ENCODE measurements around the gene LCN15. TPM values are rescaled to one million over a fixed set of nuclear protein-coding genes. Genes with fewer than 3 reads are reported as not detected.
A peak's percentile ranks its signal among the peaks of the same experiment; 100 is the strongest.

LCN15 gene
- total and polyA plus RNA-seq, 2 of the 13 experiments (the other 11 are each of a cell fraction or from before 2014, with no cell fraction given): 1.3 to 53.7 TPM

DNA sequence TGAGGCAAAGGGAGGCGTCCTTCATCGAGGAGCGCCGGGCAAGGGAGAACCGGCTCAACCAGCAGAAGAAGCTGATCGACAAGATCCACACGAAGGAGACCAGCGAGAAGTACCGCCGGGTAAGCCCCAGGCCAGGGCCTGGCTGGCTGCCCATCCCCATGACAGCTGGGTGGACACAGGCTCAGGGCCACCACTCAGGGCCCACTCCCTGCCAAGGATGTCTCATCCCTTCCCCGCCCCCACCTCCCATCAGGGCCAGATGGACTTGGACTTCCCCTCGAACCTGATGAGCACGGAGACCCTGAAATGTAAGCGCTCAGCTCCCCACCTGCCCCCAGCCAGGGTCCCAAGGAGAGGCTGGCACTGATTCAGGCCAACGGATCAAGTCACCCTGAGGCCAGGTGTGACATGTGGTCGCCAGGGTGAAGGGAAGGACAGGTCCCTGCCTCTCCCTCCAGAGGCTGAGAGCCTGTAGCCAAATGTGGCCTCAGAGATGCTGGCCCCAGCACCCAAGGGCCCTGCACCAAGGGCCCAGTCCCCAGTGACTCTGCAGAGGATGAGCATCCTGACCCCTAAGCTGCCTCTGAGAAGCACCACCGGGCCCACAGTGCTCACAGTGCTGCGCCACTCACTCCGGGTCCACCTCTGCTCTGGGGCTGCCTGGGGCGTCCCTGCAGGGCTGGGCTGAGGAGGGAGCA, 40.3 kb upstream of the LCN15 start (continued):
- TF ChIP-seq POLR2AphosphoS5 (IDR thresholded peaks at IDR 0.05; ENCODE audit: low read depth, low read length) (peak; percentile 21; the same call in 1 of the 2 replicates), GZF1 (CRISPR knock-in tag; IDR thresholded peaks at IDR 0.05) (no peak), ZNF543 (CRISPR knock-in tag; IDR thresholded peaks at IDR 0.05) (no peak), POLR2A (IDR thresholded peaks at IDR 0.05; ENCODE audit: insufficient read depth in 1 of 2, low read depth in 2 of 2, low read length in 2 of 2) (0 out of 4 replicates have a peak, but pooled peaks of 1 of the 2 experiments have one; percentile 6), SKI (IDR thresholded peaks at IDR 0.05; ENCODE audit: partially characterized antibody) (no peak), SSRP1 (CRISPR knock-in tag; IDR thresholded peaks at IDR 0.05) (0 out of 2 replicates have a peak, but pooled peaks have one; percentile 7), JDP2 (CRISPR knock-in tag; IDR thresholded peaks at IDR 0.05; ENCODE audit: borderline replicate concordance) (no peak), POLR2G (IDR thresholded peaks at IDR 0.05; ENCODE audit: low read depth, low read length) (peak; percentile 39), ZNF296 (CRISPR knock-in tag; conservative IDR thresholded peaks at IDR 0.05) (0 out of 2 replicates have a peak, but pooled peaks have one; percentile 51), ETV5 (CRISPR knock-in tag; IDR thresholded peaks at IDR 0.05; ENCODE audit: borderline replicate concordance) (no peak), TSC22D2 (CRISPR knock-in tag; IDR thresholded peaks at IDR 0.05; ENCODE audit: borderline replicate concordance) (no peak), RBFOX2 (IDR thresholded peaks at IDR 0.05; ENCODE audit: low read depth, low read length) (peak; percentile 71)
- TF ChIP-seq, protein P1, sequence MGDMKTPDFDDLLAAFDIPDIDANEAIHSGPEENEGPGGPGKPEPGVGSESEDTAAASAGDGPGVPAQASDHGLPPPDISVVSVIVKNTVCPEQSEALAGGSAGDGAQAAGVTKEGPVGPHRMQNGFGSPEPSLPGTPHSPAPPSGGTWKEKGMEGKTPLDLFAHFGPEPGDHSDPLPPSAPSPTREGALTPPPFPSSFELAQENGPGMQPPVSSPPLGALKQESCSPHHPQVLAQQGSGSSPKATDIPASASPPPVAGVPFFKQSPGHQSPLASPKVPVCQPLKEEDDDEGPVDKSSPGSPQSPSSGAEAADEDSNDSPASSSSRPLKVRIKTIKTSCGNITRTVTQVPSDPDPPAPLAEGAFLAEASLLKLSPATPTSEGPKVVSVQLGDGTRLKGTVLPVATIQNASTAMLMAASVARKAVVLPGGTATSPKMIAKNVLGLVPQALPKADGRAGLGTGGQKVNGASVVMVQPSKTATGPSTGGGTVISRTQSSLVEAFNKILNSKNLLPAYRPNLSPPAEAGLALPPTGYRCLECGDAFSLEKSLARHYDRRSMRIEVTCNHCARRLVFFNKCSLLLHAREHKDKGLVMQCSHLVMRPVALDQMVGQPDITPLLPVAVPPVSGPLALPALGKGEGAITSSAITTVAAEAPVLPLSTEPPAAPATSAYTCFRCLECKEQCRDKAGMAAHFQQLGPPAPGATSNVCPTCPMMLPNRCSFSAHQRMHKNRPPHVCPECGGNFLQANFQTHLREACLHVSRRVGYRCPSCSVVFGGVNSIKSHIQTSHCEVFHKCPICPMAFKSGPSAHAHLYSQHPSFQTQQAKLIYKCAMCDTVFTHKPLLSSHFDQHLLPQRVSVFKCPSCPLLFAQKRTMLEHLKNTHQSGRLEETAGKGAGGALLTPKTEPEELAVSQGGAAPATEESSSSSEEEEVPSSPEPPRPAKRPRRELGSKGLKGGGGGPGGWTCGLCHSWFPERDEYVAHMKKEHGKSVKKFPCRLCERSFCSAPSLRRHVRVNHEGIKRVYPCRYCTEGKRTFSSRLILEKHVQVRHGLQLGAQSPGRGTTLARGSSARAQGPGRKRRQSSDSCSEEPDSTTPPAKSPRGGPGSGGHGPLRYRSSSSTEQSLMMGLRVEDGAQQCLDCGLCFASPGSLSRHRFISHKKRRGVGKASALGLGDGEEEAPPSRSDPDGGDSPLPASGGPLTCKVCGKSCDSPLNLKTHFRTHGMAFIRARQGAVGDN (CRISPR knock-in tag; IDR thresholded peaks at IDR 0.05): peak; percentile 30
- TF ChIP-seq, protein P2, sequence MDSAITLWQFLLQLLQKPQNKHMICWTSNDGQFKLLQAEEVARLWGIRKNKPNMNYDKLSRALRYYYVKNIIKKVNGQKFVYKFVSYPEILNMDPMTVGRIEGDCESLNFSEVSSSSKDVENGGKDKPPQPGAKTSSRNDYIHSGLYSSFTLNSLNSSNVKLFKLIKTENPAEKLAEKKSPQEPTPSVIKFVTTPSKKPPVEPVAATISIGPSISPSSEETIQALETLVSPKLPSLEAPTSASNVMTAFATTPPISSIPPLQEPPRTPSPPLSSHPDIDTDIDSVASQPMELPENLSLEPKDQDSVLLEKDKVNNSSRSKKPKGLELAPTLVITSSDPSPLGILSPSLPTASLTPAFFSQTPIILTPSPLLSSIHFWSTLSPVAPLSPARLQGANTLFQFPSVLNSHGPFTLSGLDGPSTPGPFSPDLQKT (CRISPR knock-in tag; IDR thresholded peaks at IDR 0.05; ENCODE audit: borderline replicate concordance): no peak
- TF ChIP-seq, protein P3, sequence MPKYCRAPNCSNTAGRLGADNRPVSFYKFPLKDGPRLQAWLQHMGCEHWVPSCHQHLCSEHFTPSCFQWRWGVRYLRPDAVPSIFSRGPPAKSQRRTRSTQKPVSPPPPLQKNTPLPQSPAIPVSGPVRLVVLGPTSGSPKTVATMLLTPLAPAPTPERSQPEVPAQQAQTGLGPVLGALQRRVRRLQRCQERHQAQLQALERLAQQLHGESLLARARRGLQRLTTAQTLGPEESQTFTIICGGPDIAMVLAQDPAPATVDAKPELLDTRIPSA (CRISPR knock-in tag; IDR thresholded peaks at IDR 0.05; ENCODE audit: borderline replicate concordance): no peak
- TF ChIP-seq, protein P4, sequence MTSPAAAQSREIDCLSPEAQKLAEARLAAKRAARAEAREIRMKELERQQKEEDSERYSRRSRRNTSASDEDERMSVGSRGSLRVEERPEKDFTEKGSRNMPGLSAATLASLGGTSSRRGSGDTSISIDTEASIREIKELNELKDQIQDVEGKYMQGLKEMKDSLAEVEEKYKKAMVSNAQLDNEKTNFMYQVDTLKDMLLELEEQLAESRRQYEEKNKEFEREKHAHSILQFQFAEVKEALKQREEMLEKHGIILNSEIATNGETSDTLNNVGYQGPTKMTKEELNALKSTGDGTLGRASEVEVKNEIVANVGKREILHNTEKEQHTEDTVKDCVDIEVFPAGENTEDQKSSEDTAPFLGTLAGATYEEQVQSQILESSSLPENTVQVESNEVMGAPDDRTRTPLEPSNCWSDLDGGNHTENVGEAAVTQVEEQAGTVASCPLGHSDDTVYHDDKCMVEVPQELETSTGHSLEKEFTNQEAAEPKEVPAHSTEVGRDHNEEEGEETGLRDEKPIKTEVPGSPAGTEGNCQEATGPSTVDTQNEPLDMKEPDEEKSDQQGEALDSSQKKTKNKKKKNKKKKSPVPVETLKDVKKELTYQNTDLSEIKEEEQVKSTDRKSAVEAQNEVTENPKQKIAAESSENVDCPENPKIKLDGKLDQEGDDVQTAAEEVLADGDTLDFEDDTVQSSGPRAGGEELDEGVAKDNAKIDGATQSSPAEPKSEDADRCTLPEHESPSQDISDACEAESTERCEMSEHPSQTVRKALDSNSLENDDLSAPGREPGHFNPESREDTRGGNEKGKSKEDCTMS (CRISPR knock-in tag; conservative IDR thresholded peaks at IDR 0.05): no peak
- TF ChIP-seq, protein P5, sequence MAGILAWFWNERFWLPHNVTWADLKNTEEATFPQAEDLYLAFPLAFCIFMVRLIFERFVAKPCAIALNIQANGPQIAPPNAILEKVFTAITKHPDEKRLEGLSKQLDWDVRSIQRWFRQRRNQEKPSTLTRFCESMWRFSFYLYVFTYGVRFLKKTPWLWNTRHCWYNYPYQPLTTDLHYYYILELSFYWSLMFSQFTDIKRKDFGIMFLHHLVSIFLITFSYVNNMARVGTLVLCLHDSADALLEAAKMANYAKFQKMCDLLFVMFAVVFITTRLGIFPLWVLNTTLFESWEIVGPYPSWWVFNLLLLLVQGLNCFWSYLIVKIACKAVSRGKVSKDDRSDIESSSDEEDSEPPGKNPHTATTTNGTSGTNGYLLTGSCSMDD (CRISPR knock-in tag; IDR thresholded peaks at IDR 0.05): no peak
- TF ChIP-seq, protein P6, sequence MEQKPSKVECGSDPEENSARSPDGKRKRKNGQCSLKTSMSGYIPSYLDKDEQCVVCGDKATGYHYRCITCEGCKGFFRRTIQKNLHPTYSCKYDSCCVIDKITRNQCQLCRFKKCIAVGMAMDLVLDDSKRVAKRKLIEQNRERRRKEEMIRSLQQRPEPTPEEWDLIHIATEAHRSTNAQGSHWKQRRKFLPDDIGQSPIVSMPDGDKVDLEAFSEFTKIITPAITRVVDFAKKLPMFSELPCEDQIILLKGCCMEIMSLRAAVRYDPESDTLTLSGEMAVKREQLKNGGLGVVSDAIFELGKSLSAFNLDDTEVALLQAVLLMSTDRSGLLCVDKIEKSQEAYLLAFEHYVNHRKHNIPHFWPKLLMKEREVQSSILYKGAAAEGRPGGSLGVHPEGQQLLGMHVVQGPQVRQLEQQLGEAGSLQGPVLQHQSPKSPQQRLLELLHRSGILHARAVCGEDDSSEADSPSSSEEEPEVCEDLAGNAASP (CRISPR knock-in tag; IDR thresholded peaks at IDR 0.05; ENCODE audit: borderline replicate concordance): no peak
